GM12892 (cell line): ENCODE results near the gene PAGE1.

Source experiments
- DNase-seq: peaks from one replicate; pipeline ENCODE4 v3.0.0; 2011; ENCODE audit not compliant: insufficient read length
- FAIRE-seq: peaks from 2 replicates; lab custom pipeline; 2011; peaks lifted over from hg19 to GRCh38; lab: Jason Lieb, UNC
- POLR2A ChIP-seq: IDR thresholded peaks from 2 replicates; pipeline ENCODE4 v1.6.1; 2011; ENCODE audit warnings: low read depth, low read length, control low read depth
- POLR2AphosphoS5 ChIP-seq: IDR thresholded peaks from 2 replicates; pipeline ENCODE4 v1.6.1; 2011; ENCODE audit warnings: low read depth, low read length, control low read depth
- TAF1 ChIP-seq: IDR thresholded peaks from 2 replicates; pipeline ENCODE4 v1.6.1; 2011; ENCODE audit warnings: low read depth, mild to moderate bottlenecking, control low read depth, low read length, borderline replicate concordance

Gene PAGE1

DNA sequence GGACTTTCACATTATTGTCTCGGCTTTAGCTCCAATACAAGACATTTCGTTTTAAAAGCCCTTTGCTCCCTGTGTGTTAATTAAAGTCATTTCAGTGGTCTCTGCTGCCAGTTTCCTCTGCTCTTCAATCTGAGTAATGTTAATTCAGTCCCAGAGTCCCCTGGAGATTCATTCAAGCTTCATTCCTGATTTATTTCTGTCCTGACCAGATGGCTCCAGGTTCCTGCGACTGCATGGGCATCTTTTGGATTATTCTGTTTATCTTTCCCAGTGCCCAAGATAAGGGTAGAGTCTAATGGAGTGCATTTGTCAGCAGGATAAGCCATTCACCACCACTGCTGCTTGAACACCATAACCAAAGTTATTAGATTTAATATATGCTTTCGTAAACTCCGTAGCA lies 6.1 kb upstream of the PAGE1 start:
- FAIRE-seq = no peak
- no peak for DNase-seq
- TF ChIP-seq POLR2A (no peak), TAF1 (no peak), POLR2AphosphoS5 (no peak)

DNA sequence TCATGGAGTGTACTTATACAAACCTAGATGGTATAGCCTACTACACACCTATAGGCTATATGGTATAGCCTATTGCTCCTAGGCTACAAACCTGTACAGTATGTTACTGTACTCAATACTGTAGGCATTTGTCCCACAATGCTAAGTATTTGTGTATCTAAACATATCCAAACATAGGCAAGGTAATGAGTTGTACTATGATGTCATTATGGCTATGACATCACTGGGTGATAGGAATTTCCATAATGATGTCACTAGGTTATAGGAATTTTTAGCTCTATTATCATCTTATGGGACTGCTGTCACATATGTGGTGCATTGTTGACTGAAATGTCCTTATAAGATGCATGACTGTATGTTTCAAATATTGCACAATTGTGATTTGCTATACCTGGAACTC lies 5.5 kb upstream of the PAGE1 start:
- DNase-seq (no peak), FAIRE-seq (no peak)
- TF ChIP-seq POLR2A (no peak), POLR2AphosphoS5 (no peak), TAF1 (no peak)

DNA sequence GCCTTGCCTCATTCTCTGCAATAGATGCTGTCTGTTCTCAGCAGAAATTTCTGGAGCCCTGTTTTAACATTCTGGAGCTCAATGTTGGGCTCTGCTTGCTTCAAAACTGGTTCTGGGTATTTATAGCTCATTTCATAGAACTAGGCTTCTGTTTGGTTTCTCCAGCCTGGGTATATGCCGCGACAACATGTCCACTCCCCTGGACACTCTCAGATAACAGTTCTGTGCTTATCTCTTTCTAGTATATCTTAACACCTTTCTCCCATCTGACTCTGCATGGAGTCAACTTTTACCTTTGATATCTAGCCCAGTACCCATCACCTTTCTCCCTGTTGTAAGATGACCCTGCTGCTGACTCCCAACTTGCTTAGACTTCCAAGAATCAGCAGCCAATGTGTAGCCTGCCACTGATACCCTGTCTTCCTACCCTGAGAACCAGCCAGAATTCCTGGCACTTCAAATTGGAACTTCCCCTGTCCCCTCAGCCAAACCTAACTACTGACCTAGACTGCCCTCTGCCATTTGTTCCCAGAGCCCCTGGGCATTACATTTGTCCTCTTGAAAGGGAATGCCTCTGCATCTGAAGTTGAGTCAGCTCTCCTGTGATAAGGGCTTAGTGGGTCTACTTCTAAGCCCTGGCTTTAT lies 20.6 kb downstream of the PAGE1 start:
- no peak for DNase-seq
- no peak for FAIRE-seq
- no peak for TF ChIP-seq POLR2AphosphoS5
- no peak for TF ChIP-seq TAF1
- no peak for TF ChIP-seq POLR2A

DNA sequence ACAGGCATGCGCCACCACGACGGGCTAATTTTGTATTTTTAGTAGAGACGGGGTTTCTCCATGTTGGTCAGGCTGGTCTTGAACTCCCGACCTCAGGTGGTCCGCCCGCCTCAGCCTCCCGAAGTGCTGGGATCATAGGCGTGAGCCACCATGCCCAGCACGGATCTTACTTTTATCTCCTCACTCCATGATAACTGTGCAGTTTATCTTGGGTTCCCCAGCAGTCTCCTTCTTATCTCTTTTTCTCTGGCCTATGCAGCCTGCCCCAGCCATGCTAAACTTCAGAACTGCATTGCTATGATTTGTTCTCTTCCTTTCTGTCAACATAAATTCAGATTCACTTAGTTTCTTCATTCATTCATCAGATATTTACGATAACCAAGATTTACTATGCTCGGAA lies 22.4 kb downstream of the PAGE1 start:
- FAIRE-seq = no peak
- DNase-seq = no peak
- no peak for TF ChIP-seq TAF1
- TF ChIP-seq POLR2A = no peak
- TF ChIP-seq POLR2AphosphoS5 = no peak

DNA sequence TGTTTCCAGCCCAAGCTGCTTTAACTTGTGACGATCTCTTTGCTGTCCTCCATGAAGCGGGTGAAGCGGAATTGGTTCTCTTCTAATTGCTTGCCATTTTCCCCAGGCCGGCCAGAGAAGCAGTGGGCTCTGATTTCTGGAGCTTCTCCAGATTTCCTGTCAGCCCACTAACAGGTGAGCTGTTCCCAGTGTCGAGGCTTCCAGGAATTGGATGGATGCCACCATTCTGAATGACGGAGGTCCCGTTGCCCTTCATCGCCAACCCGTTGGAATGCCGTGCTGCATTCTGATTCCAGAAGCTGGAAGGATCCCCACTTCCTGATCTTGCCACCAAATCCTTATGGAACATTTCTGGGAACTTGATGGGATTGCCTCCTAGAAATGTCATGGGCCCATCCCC lies 31.0 kb downstream of the PAGE1 start:
- TF ChIP-seq TAF1 = no peak
- TF ChIP-seq POLR2A = no peak
- no peak for TF ChIP-seq POLR2AphosphoS5
- DNase-seq (no peak), FAIRE-seq (no peak)

DNA sequence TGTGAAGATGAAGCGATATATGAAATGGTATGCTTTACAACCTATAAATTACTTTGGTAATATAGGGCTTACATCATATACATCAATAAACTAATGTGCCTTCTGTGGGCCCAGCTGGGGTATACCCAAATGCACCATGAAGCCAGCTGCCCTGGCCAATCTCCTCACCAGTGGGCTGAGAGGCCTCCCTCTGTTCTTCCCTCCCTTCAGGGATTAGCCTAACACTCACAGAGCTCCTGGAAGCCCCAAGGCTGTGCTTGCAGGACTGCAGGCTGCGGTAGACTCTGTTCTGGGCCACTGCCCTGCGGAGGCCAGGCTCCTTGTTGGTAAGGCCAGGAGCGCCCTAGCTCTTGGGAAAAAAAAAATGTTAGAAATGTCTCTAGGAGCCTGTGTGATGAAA lies 33.9 kb downstream of the PAGE1 start:
- FAIRE-seq = no peak
- TF ChIP-seq POLR2A (no peak), TAF1 (no peak), POLR2AphosphoS5 (no peak)
- DNase-seq = no peak

DNA sequence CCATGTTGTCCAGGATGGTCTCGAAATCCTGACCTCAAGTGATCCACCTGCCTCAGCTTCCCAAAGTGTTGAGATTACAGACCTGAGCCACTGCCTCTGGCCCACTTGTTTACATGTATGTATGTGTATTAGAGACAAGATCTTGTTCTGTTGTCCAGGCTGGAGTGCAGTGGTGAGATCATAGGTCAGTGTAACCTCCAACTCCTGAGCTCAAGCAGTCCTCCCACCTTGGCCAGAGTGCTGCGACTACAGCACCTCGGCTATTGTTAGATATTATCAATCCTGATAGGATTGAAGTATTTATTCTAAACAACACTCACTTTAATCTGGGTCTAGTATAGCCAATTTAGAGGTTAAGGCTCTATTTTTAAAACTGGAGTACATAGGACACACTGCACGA lies 36.0 kb downstream of the PAGE1 start:
- TF ChIP-seq TAF1 (no peak), POLR2AphosphoS5 (no peak), POLR2A (no peak)
- DNase-seq = no peak
- FAIRE-seq = no peak

DNA sequence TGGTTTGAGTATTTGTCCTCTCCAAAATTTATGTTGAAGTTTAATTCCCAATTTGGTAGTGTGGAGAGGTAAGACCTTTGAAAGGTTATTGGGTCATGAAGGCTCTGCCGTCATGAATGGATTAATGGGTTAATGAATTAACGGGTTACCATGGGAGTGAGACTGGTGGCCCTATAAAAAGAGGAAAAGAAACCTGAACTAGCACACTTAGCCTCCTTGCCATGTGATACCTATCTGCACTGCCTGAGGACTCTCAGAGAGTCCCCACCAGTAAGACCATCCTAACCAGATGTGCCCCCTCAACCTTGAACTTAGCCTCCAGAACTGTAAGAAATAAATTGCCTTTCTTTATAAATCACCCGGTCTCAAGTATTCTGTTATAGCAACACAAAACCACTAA lies 39.3 kb downstream of the PAGE1 start:
- no peak for FAIRE-seq
- no peak for DNase-seq
- no peak for TF ChIP-seq TAF1
- no peak for TF ChIP-seq POLR2AphosphoS5
- TF ChIP-seq POLR2A = no peak

DNA sequence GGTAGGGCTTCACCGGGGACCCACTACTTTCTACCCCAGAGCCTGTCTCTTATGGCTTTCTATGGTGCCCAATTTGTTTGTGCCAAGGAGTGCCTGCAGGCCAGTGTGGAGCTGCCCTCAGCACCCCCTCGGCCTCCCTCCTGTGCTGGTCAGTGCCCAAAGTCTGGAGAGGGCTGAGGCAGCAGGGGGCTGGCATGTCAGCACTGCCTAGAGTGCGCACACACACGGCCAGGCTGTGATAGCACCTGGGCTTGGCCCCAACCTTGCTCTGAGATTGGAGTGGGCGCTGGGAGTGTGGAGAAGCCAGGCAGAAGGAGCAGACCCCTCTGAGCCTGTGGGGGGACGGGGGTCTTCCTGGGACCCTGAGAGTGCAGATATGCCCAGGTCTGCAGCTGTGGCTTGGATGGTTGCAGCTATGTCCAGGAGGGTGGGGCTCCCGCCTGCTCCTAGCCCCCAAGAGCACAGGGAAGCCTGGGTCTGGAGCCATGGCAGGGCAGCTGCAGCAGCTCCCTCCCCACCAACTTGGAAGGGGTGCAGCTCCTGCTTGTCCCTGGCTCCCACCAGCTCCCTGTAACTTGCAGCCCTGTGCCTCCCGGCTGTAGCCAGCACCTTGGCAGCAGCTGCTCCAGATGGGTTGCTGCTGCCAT lies 50.7 kb downstream of the PAGE1 start:
- FAIRE-seq = no peak
- DNase-seq = no peak
- TF ChIP-seq POLR2AphosphoS5 = no peak
- TF ChIP-seq TAF1 = no peak
- no peak for TF ChIP-seq POLR2A
